H1 (cell line): ENCODE measurements around the gene KLHL1. TPM values are rescaled to one million over a fixed set of nuclear protein-coding genes. Genes with fewer than 3 reads are reported as not detected.

Experiments
- CTCF ChIA-PET: fragments of 300-600 bp; sonication (Branson Sonifier 250); formaldehyde crosslinking; loops from one replicate; lab custom pipeline; 2021; ENCODE audit not compliant: partially characterized antibody; lab: Charles Lee
- POLR2A ChIA-PET: fragments of 300-600 bp; sonication (Branson Sonifier 250); formaldehyde crosslinking; loops from one replicate; lab custom pipeline; 2021; ENCODE audit warnings: inconsistent platforms; ENCODE audit not compliant: partially characterized antibody; lab: Charles Lee
- DNase-seq, 2 experiments: peaks; one replicate each; pipeline versions ENCODE4 v3.0.0 to v3.0.0-alpha.2; 2010 to 2022; ENCODE audit warnings: low spot score in 2 of 2, low read depth in 1 of 2, mixed read lengths in 1 of 2
- FAIRE-seq: peaks from 2 replicates; lab custom pipeline; 2011; peaks lifted over from hg19 to GRCh38; lab: Jason Lieb, UNC
- H2AFZ ChIP-seq: 2 replicates; pipeline ENCODE4 v1.8.1; 2012; ENCODE audit warnings: low read length, inconsistent platforms
- H2AK5ac ChIP-seq: 2 replicates; pipeline ENCODE4 v1.6.1; 2013; ENCODE audit warnings: low read depth, low read length
- H2BK120ac ChIP-seq: replicated peaks from 2 replicates; pipeline ENCODE3; 2013; ENCODE audit warnings: low read depth, low read length, inconsistent platforms
- H2BK12ac ChIP-seq: 2 replicates; pipeline ENCODE4 v1.6.1; 2013; ENCODE audit warnings: low read depth, low read length
- H2BK15ac ChIP-seq: 2 replicates; pipeline ENCODE4 v1.6.1; 2013; ENCODE audit warnings: low read length
- H2BK20ac ChIP-seq: 2 replicates; pipeline ENCODE4 v1.6.1; 2013; ENCODE audit warnings: low read length
- H2BK5ac ChIP-seq: 2 replicates; pipeline ENCODE4 v1.6.1; 2013; ENCODE audit warnings: low read depth, low read length
- H3K14ac ChIP-seq: 2 replicates; pipeline ENCODE4 v1.6.1; 2013; ENCODE audit warnings: inconsistent platforms; ENCODE audit not compliant: insufficient read length
- H3K18ac ChIP-seq: 2 replicates; pipeline ENCODE4 v1.6.1; 2013; ENCODE audit warnings: low read length; ENCODE audit errors: extremely low read depth
- H3K23ac ChIP-seq: 2 replicates; pipeline ENCODE4 v1.6.1; 2013; ENCODE audit warnings: inconsistent platforms; ENCODE audit not compliant: insufficient read length
- H3K23me2 ChIP-seq: 2 replicates; pipeline ENCODE4 v1.6.1; 2013; ENCODE audit warnings: low read depth, low read length
- H3K27ac ChIP-seq: 2 replicates; pipeline ENCODE4 v1.6.1; 2011; ENCODE audit warnings: low read depth, low read length, inconsistent platforms
- H3K27me3 ChIP-seq, 4 experiments: replicated peaks in 1 of 4; 1 replicate in 1 of 4; 2 replicates in 3 of 4; pipeline versions ENCODE4 v1.6.1 to v1.8.1; 2011 to 2013; ENCODE audit warnings: low read length in 3 of 4, mild to moderate bottlenecking in 3 of 4, inconsistent platforms in 2 of 4, mixed read lengths in 2 of 4, moderate library complexity in 1 of 4; ENCODE audit not compliant: control insufficient read depth in 3 of 4, insufficient read depth in 3 of 4; ENCODE audit errors: extremely low read depth in 1 of 4
- H3K36me3 ChIP-seq, 4 experiments: 2 replicates each; pipeline versions ENCODE4 v1.6.1 to v1.8.1; 2011 to 2013; ENCODE audit warnings: mild to moderate bottlenecking in 4 of 4, low read length in 3 of 4, moderate library complexity in 2 of 4, control low read depth in 1 of 4, inconsistent platforms in 1 of 4; ENCODE audit not compliant: insufficient read depth in 4 of 4, control insufficient read depth in 2 of 4
- H3K4ac ChIP-seq: replicated peaks from 2 replicates; pipeline ENCODE3; 2013; ENCODE audit warnings: low read length, low read depth, mixed read lengths, inconsistent platforms; ENCODE audit not compliant: insufficient read length
- H3K4me1 ChIP-seq, 4 experiments: replicated peaks in 1 of 4; 1 replicate in 1 of 4; 2 replicates in 3 of 4; pipeline versions ENCODE4 v1.6.1 to v1.8.1; 2011 to 2013; ENCODE audit warnings: low read length in 3 of 4, inconsistent platforms in 2 of 4, mixed read lengths in 1 of 4; ENCODE audit not compliant: insufficient read depth in 4 of 4, control insufficient read depth in 3 of 4
- H3K4me2 ChIP-seq, 2 experiments: 2 replicates each; pipeline versions ENCODE4 v1.6.1 to v1.8.1; 2011 to 2013; ENCODE audit warnings: low read depth in 2 of 2, low read length in 2 of 2, control low read depth in 1 of 2, inconsistent platforms in 1 of 2, mild to moderate bottlenecking in 1 of 2; ENCODE audit not compliant: insufficient read depth in 1 of 2
- H3K4me3 ChIP-seq, 4 experiments: fragments of 200-600, 300-600 bp in 1 of 4; sonication (generic), shearing (Covaris generic), sonication (Bioruptor Twin) in 1 of 4; 2 replicates each; pipeline versions ENCODE4 v1.5.1 to v1.8.1; 2011 to 2016; ENCODE audit warnings: low read length in 4 of 4, low read depth in 3 of 4, control low read depth in 2 of 4, inconsistent platforms in 2 of 4, mild to moderate bottlenecking in 2 of 4, mixed read lengths in 1 of 4, moderate library complexity in 1 of 4; ENCODE audit not compliant: insufficient read depth in 2 of 4; ENCODE audit errors: extremely low read depth in 1 of 4
- H3K56ac ChIP-seq: replicated peaks from 2 replicates; pipeline ENCODE3; 2013; ENCODE audit warnings: low read depth, mild to moderate bottlenecking, mixed read lengths, low read length, inconsistent platforms; ENCODE audit not compliant: insufficient read length
- H3K79me1 ChIP-seq: 2 replicates; pipeline ENCODE4 v1.6.1; 2013; ENCODE audit warnings: low read depth, low read length, control low read depth
- H3K79me2 ChIP-seq, 2 experiments: 2 replicates each; pipeline versions ENCODE4 v1.6.1 to v1.8.1; 2012 to 2013; ENCODE audit warnings: low read length in 2 of 2, mild to moderate bottlenecking in 2 of 2, inconsistent platforms in 1 of 2; ENCODE audit not compliant: insufficient read depth in 2 of 2, control insufficient read depth in 1 of 2
- H3K9ac ChIP-seq, 4 experiments: replicated peaks in 1 of 4; 1 replicate in 1 of 4; 2 replicates in 3 of 4; pipeline versions ENCODE4 v1.6.1 to v1.8.1; 2011 to 2013; ENCODE audit warnings: low read depth in 3 of 4, low read length in 3 of 4, control low read depth in 2 of 4, mild to moderate bottlenecking in 2 of 4, moderate library complexity in 2 of 4, inconsistent platforms in 1 of 4; ENCODE audit errors: extremely low read depth in 1 of 4
- H3K9me3 ChIP-seq, 2 experiments: 2 replicates each; pipeline versions ENCODE4 v1.6.1 to v1.8.1; 2012 to 2013; ENCODE audit warnings: mild to moderate bottlenecking in 2 of 2, moderate library complexity in 2 of 2, control low read depth in 1 of 2, inconsistent platforms in 1 of 2, low read depth in 1 of 2, low read length in 1 of 2, mixed read lengths in 1 of 2; ENCODE audit not compliant: insufficient read depth in 2 of 2
- H4K20me1 ChIP-seq, 2 experiments: replicated peaks in 1 of 2; 2 replicates each; pipeline versions ENCODE3 to v1.8.1; 2011 to 2013; ENCODE audit warnings: inconsistent platforms in 2 of 2, low read length in 2 of 2, mild to moderate bottlenecking in 1 of 2; ENCODE audit not compliant: insufficient read depth in 2 of 2, control insufficient read depth in 1 of 2
- H4K5ac ChIP-seq: 2 replicates; pipeline ENCODE4 v1.6.1; 2013; ENCODE audit warnings: low read length, low read depth, mixed read lengths, inconsistent platforms; ENCODE audit not compliant: insufficient read length
- H4K8ac ChIP-seq: 2 replicates; pipeline ENCODE4 v1.8.0; 2013; ENCODE audit warnings: mild to moderate bottlenecking, moderate library complexity, low read length, inconsistent platforms; ENCODE audit not compliant: insufficient read depth; ENCODE audit errors: extremely low read depth
- H4K91ac ChIP-seq: replicated peaks from 2 replicates; pipeline ENCODE3; 2013; ENCODE audit warnings: low read length, mixed read lengths, inconsistent platforms; ENCODE audit not compliant: insufficient read length
- TBP ChIP-seq: IDR thresholded peaks from 2 replicates; pipeline ENCODE4 v1.6.1; 2011; ENCODE audit warnings: low read depth, low read length, improper control_type of control experiment
- WGBS, 2 experiments: shearing (Covaris generic) in 1 of 2; methylation state at CpG; one replicate each; pipeline versions ENCODE4 v1.1.6 to v1.1.7; 2013 to 2015; ENCODE audit warnings: low lambda C conversion rate in 2 of 2, mixed read lengths in 2 of 2, inconsistent platforms in 1 of 2, low coverage in 1 of 2, missing lambda C conversion rate in 1 of 2; ENCODE audit not compliant: insufficient replicate concordance in 2 of 2, insufficient coverage in 1 of 2, insufficient read length in 1 of 2; ENCODE audit errors: extremely low coverage in 1 of 2, missing lambda C conversion rate in 1 of 2; 5-methylcytosine and 5-hydroxymethylcytosine counted together
- polyA plus RNA-seq, 7 experiments: library from polyadenylated mRNA; depleted of rRNA in 3 of 7; stranded (reverse) in 5 of 7; unstranded in 2 of 7; fragments of >200 nt in 5 of 7; fragments of 200-250 nt in 2 of 7; gene quantifications; 1 replicate in 5 of 7; 2 replicates in 1 of 7; 4 replicates in 1 of 7; pipeline versions ENCODE4 v1.2.1 to v1.2.3, GENCODE V29; 2011 to 2013; ENCODE audit warnings: missing spikeins in 2 of 7, mixed read lengths in 2 of 7
- total RNA-seq: library from RNA; stranded (reverse); fragmentation: NEBNext Ultra II Directional; extraction: Animal tissue kit (Norgen Biotek cat#: 25700); gene quantifications from 2 replicates; pipeline ENCODE4 v1.2.1, GENCODE V29; 2021

Gene KLHL1
- total and polyA plus RNA-seq, 2 of the 8 experiments (the other 6 are each of a cell fraction or from before 2014, with no cell fraction given) = not detected

GRCh38 chr13:69761581-69761980 is 346.7 kb downstream of the KLHL1 start:
- no peak overlapping the region for H2AK5ac ChIP-seq
- H3K36me3 ChIP-seq = no peaks in the 10 kb centered on the region
- H3K4ac ChIP-seq = no peak overlapping the region
- H3K9ac ChIP-seq = no peak overlapping the region
- H2BK15ac ChIP-seq = no peak overlapping the region
- no peaks in the 10 kb centered on the region for H3K79me1 ChIP-seq
- no peaks in the 10 kb centered on the region for H3K23me2 ChIP-seq
- H3K18ac ChIP-seq = no peak overlapping the region
- H3K14ac ChIP-seq = no peak overlapping the region
- no peaks in the 10 kb centered on the region for H4K20me1 ChIP-seq
- no peak overlapping the region for H2BK12ac ChIP-seq
- DNase-seq = no peak
- no peak overlapping the region for H2BK5ac ChIP-seq
- no peak overlapping the region for H3K4me3 ChIP-seq
- H3K27me3 ChIP-seq = no peaks in the 10 kb centered on the region
- H3K79me2 ChIP-seq = no peaks in the 10 kb centered on the region
- ChIA-PET CTCF (no interaction called here), POLR2A (no interaction called here)
- WGBS, 2 experiments = 89% methylated on average over 1 of the region's 1 CpG; no CpG with 5 or more reads in 1 of the 2 experiments
- H2BK120ac ChIP-seq = no peak overlapping the region
- FAIRE-seq = no peak
- H3K4me1 ChIP-seq = no peaks in the 10 kb centered on the region
- no peak overlapping the region for H2BK20ac ChIP-seq
- no peak for TF ChIP-seq TBP
- no peak overlapping the region for H4K8ac ChIP-seq
- no peaks in the 10 kb centered on the region for H3K9me3 ChIP-seq
- H3K56ac ChIP-seq = no peak overlapping the region
- H4K5ac ChIP-seq = no peak overlapping the region
- no peak overlapping the region for H3K27ac ChIP-seq
- no peak overlapping the region for H2AFZ ChIP-seq
- H4K91ac ChIP-seq = no peak overlapping the region
- no peak overlapping the region for H3K23ac ChIP-seq
- no peak overlapping the region for H3K4me2 ChIP-seq
